H1 (cell line): ENCODE data around the gene INAFM2. TPM values are rescaled to one million over a fixed set of nuclear protein-coding genes. Genes with fewer than 3 reads are reported as not detected.

ENCODE experiments used
- CTCF ChIA-PET: fragments of 300-600 bp; sonication (Branson Sonifier 250); formaldehyde crosslinking; loops from one replicate; lab custom pipeline; 2021; ENCODE audit not compliant: partially characterized antibody; lab: Charles Lee
- POLR2A ChIA-PET: fragments of 300-600 bp; sonication (Branson Sonifier 250); formaldehyde crosslinking; loops from one replicate; lab custom pipeline; 2021; ENCODE audit warnings: inconsistent platforms; ENCODE audit not compliant: partially characterized antibody; lab: Charles Lee
- DNase-seq, 2 experiments: peaks; one replicate each; pipeline versions ENCODE4 v3.0.0 to v3.0.0-alpha.2; 2010 to 2022; ENCODE audit warnings: low spot score in 2 of 2, low read depth in 1 of 2, mixed read lengths in 1 of 2
- FAIRE-seq: peaks from 2 replicates; lab custom pipeline; 2011; peaks lifted over from hg19 to GRCh38; lab: Jason Lieb, UNC
- H2AFZ ChIP-seq: 2 replicates; pipeline ENCODE4 v1.8.1; 2012; ENCODE audit warnings: low read length, inconsistent platforms
- H2AK5ac ChIP-seq: 2 replicates; pipeline ENCODE4 v1.6.1; 2013; ENCODE audit warnings: low read depth, low read length
- H2BK120ac ChIP-seq: replicated peaks from 2 replicates; pipeline ENCODE3; 2013; ENCODE audit warnings: low read depth, low read length, inconsistent platforms
- H2BK12ac ChIP-seq: 2 replicates; pipeline ENCODE4 v1.6.1; 2013; ENCODE audit warnings: low read depth, low read length
- H2BK15ac ChIP-seq: 2 replicates; pipeline ENCODE4 v1.6.1; 2013; ENCODE audit warnings: low read length
- H2BK20ac ChIP-seq: 2 replicates; pipeline ENCODE4 v1.6.1; 2013; ENCODE audit warnings: low read length
- H2BK5ac ChIP-seq: 2 replicates; pipeline ENCODE4 v1.6.1; 2013; ENCODE audit warnings: low read depth, low read length
- H3K14ac ChIP-seq: 2 replicates; pipeline ENCODE4 v1.6.1; 2013; ENCODE audit warnings: inconsistent platforms; ENCODE audit not compliant: insufficient read length
- H3K18ac ChIP-seq: 2 replicates; pipeline ENCODE4 v1.6.1; 2013; ENCODE audit warnings: low read length; ENCODE audit errors: extremely low read depth
- H3K23ac ChIP-seq: 2 replicates; pipeline ENCODE4 v1.6.1; 2013; ENCODE audit warnings: inconsistent platforms; ENCODE audit not compliant: insufficient read length
- H3K23me2 ChIP-seq: 2 replicates; pipeline ENCODE4 v1.6.1; 2013; ENCODE audit warnings: low read depth, low read length
- H3K27ac ChIP-seq: 2 replicates; pipeline ENCODE4 v1.6.1; 2011; ENCODE audit warnings: low read depth, low read length, inconsistent platforms
- H3K27me3 ChIP-seq, 4 experiments: replicated peaks in 1 of 4; 1 replicate in 1 of 4; 2 replicates in 3 of 4; pipeline versions ENCODE4 v1.6.1 to v1.8.1; 2011 to 2013; ENCODE audit warnings: low read length in 3 of 4, mild to moderate bottlenecking in 3 of 4, inconsistent platforms in 2 of 4, mixed read lengths in 2 of 4, moderate library complexity in 1 of 4; ENCODE audit not compliant: control insufficient read depth in 3 of 4, insufficient read depth in 3 of 4; ENCODE audit errors: extremely low read depth in 1 of 4
- H3K36me3 ChIP-seq, 4 experiments: 2 replicates each; pipeline versions ENCODE4 v1.6.1 to v1.8.1; 2011 to 2013; ENCODE audit warnings: mild to moderate bottlenecking in 4 of 4, low read length in 3 of 4, moderate library complexity in 2 of 4, control low read depth in 1 of 4, inconsistent platforms in 1 of 4; ENCODE audit not compliant: insufficient read depth in 4 of 4, control insufficient read depth in 2 of 4
- H3K4ac ChIP-seq: replicated peaks from 2 replicates; pipeline ENCODE3; 2013; ENCODE audit warnings: low read length, low read depth, mixed read lengths, inconsistent platforms; ENCODE audit not compliant: insufficient read length
- H3K4me1 ChIP-seq, 4 experiments: replicated peaks in 1 of 4; 1 replicate in 1 of 4; 2 replicates in 3 of 4; pipeline versions ENCODE4 v1.6.1 to v1.8.1; 2011 to 2013; ENCODE audit warnings: low read length in 3 of 4, inconsistent platforms in 2 of 4, mixed read lengths in 1 of 4; ENCODE audit not compliant: insufficient read depth in 4 of 4, control insufficient read depth in 3 of 4
- H3K4me2 ChIP-seq, 2 experiments: 2 replicates each; pipeline versions ENCODE4 v1.6.1 to v1.8.1; 2011 to 2013; ENCODE audit warnings: low read depth in 2 of 2, low read length in 2 of 2, control low read depth in 1 of 2, inconsistent platforms in 1 of 2, mild to moderate bottlenecking in 1 of 2; ENCODE audit not compliant: insufficient read depth in 1 of 2
- H3K4me3 ChIP-seq, 4 experiments: fragments of 200-600, 300-600 bp in 1 of 4; sonication (generic), shearing (Covaris generic), sonication (Bioruptor Twin) in 1 of 4; 2 replicates each; pipeline versions ENCODE4 v1.5.1 to v1.8.1; 2011 to 2016; ENCODE audit warnings: low read length in 4 of 4, low read depth in 3 of 4, control low read depth in 2 of 4, inconsistent platforms in 2 of 4, mild to moderate bottlenecking in 2 of 4, mixed read lengths in 1 of 4, moderate library complexity in 1 of 4; ENCODE audit not compliant: insufficient read depth in 2 of 4; ENCODE audit errors: extremely low read depth in 1 of 4
- H3K56ac ChIP-seq: replicated peaks from 2 replicates; pipeline ENCODE3; 2013; ENCODE audit warnings: low read depth, mild to moderate bottlenecking, mixed read lengths, low read length, inconsistent platforms; ENCODE audit not compliant: insufficient read length
- H3K79me1 ChIP-seq: 2 replicates; pipeline ENCODE4 v1.6.1; 2013; ENCODE audit warnings: low read depth, low read length, control low read depth
- H3K79me2 ChIP-seq, 2 experiments: 2 replicates each; pipeline versions ENCODE4 v1.6.1 to v1.8.1; 2012 to 2013; ENCODE audit warnings: low read length in 2 of 2, mild to moderate bottlenecking in 2 of 2, inconsistent platforms in 1 of 2; ENCODE audit not compliant: insufficient read depth in 2 of 2, control insufficient read depth in 1 of 2
- H3K9ac ChIP-seq, 4 experiments: replicated peaks in 1 of 4; 1 replicate in 1 of 4; 2 replicates in 3 of 4; pipeline versions ENCODE4 v1.6.1 to v1.8.1; 2011 to 2013; ENCODE audit warnings: low read depth in 3 of 4, low read length in 3 of 4, control low read depth in 2 of 4, mild to moderate bottlenecking in 2 of 4, moderate library complexity in 2 of 4, inconsistent platforms in 1 of 4; ENCODE audit errors: extremely low read depth in 1 of 4
- H3K9me3 ChIP-seq, 2 experiments: 2 replicates each; pipeline versions ENCODE4 v1.6.1 to v1.8.1; 2012 to 2013; ENCODE audit warnings: mild to moderate bottlenecking in 2 of 2, moderate library complexity in 2 of 2, control low read depth in 1 of 2, inconsistent platforms in 1 of 2, low read depth in 1 of 2, low read length in 1 of 2, mixed read lengths in 1 of 2; ENCODE audit not compliant: insufficient read depth in 2 of 2
- H4K20me1 ChIP-seq, 2 experiments: replicated peaks in 1 of 2; 2 replicates each; pipeline versions ENCODE3 to v1.8.1; 2011 to 2013; ENCODE audit warnings: inconsistent platforms in 2 of 2, low read length in 2 of 2, mild to moderate bottlenecking in 1 of 2; ENCODE audit not compliant: insufficient read depth in 2 of 2, control insufficient read depth in 1 of 2
- H4K5ac ChIP-seq: 2 replicates; pipeline ENCODE4 v1.6.1; 2013; ENCODE audit warnings: low read length, low read depth, mixed read lengths, inconsistent platforms; ENCODE audit not compliant: insufficient read length
- H4K8ac ChIP-seq: 2 replicates; pipeline ENCODE4 v1.8.0; 2013; ENCODE audit warnings: mild to moderate bottlenecking, moderate library complexity, low read length, inconsistent platforms; ENCODE audit not compliant: insufficient read depth; ENCODE audit errors: extremely low read depth
- H4K91ac ChIP-seq: replicated peaks from 2 replicates; pipeline ENCODE3; 2013; ENCODE audit warnings: low read length, mixed read lengths, inconsistent platforms; ENCODE audit not compliant: insufficient read length
- CREB1 ChIP-seq: IDR thresholded peaks from 2 replicates; pipeline ENCODE4 v1.6.1; 2012; ENCODE audit warnings: inconsistent platforms
- EP300 ChIP-seq, 2 experiments: IDR thresholded peaks; 1 replicate in 1 of 2; 2 replicates in 1 of 2; pipeline ENCODE4 v1.6.1; 2011 to 2012; ENCODE audit warnings: low read depth in 2 of 2, low read length in 2 of 2, mild to moderate bottlenecking in 2 of 2, borderline replicate concordance in 1 of 2, inconsistent platforms in 1 of 2, moderate library complexity in 1 of 2
- JUN ChIP-seq: IDR thresholded peaks from 2 replicates; pipeline ENCODE4 v1.6.1; 2011; ENCODE audit warnings: low read depth, mild to moderate bottlenecking, improper control_type of control experiment, low read length
- KDM5A ChIP-seq: fragments of 200-600 bp; IDR thresholded peaks from 2 replicates; pipeline ENCODE4 v1.7.1; 2012; ENCODE audit warnings: mild to moderate bottlenecking, low read length, inconsistent platforms, mixed read lengths
- SAP30 ChIP-seq: fragments of 300-600 bp; sonication (generic); IDR thresholded peaks from 2 replicates; pipeline ENCODE4 v1.7.1; 2012; ENCODE audit warnings: low read length, moderate library complexity, mild to moderate bottlenecking, inconsistent platforms; ENCODE audit not compliant: insufficient read depth, insufficient replicate concordance
- SIX5 ChIP-seq: IDR thresholded peaks from 2 replicates; pipeline ENCODE4 v1.6.1; 2011; ENCODE audit warnings: mild to moderate bottlenecking, low read depth, low read length
- TAF7 ChIP-seq: optimal IDR thresholded peaks from 2 replicates; pipeline ENCODE3; 2011; ENCODE audit warnings: low read depth, mild to moderate bottlenecking, inconsistent platforms, low read length, moderate library complexity, borderline replicate concordance
- YY1 ChIP-seq: IDR thresholded peaks from 2 replicates; pipeline ENCODE4 v1.6.1; 2011; ENCODE audit warnings: low read depth, mild to moderate bottlenecking, low read length
- ZNF274 ChIP-seq: IDR thresholded peaks from 2 replicates; pipeline ENCODE4 v1.7.0; 2012; ENCODE audit warnings: low read length, borderline replicate concordance; ENCODE audit errors: extremely low read depth
- WGBS, 2 experiments: shearing (Covaris generic) in 1 of 2; methylation state at CpG; one replicate each; pipeline versions ENCODE4 v1.1.6 to v1.1.7; 2013 to 2015; ENCODE audit warnings: low lambda C conversion rate in 2 of 2, mixed read lengths in 2 of 2, inconsistent platforms in 1 of 2, low coverage in 1 of 2, missing lambda C conversion rate in 1 of 2; ENCODE audit not compliant: insufficient replicate concordance in 2 of 2, insufficient coverage in 1 of 2, insufficient read length in 1 of 2; ENCODE audit errors: extremely low coverage in 1 of 2, missing lambda C conversion rate in 1 of 2; 5-methylcytosine and 5-hydroxymethylcytosine counted together
- polyA plus RNA-seq, 7 experiments: library from polyadenylated mRNA; depleted of rRNA in 3 of 7; stranded (reverse) in 5 of 7; unstranded in 2 of 7; fragments of >200 nt in 5 of 7; fragments of 200-250 nt in 2 of 7; gene quantifications; 1 replicate in 5 of 7; 2 replicates in 1 of 7; 4 replicates in 1 of 7; pipeline versions ENCODE4 v1.2.1 to v1.2.3, GENCODE V29; 2011 to 2013; ENCODE audit warnings: missing spikeins in 2 of 7, mixed read lengths in 2 of 7
- total RNA-seq: library from RNA; stranded (reverse); fragmentation: NEBNext Ultra II Directional; extraction: Animal tissue kit (Norgen Biotek cat#: 25700); gene quantifications from 2 replicates; pipeline ENCODE4 v1.2.1, GENCODE V29; 2021
- TF ChIP-seq, protein P1 (sequence below): IDR thresholded peaks from 2 replicates; pipeline ENCODE4 v1.6.1; 2011; ENCODE audit warnings: low read length, improper control_type of control experiment

INAFM2 gene
- total and polyA plus RNA-seq, 2 of the 8 experiments (the other 6 are each of a cell fraction or from before 2014, with no cell fraction given) = 15.3 to 35.1 TPM

GRCh38 chr15:40313531-40314398 lies 9.7 kb upstream of the INAFM2 start:
- no peaks in the 10 kb centered on the region for H3K36me3 ChIP-seq
- 88% methylated on average over 10 of the region's 10 CpGs; no CpG with 5 or more reads in 1 of the 2 experiments for WGBS, 2 experiments
- H3K27me3 ChIP-seq = peaks cover 0 to 6% (median 0%) of the 10 kb centered on the region in 4 experiments; a peak in 3 of 7 replicates
- TF ChIP-seq TAF7 (no peak), EP300 (IDR thresholded peaks at IDR 0.05; ENCODE audit: borderline replicate concordance in 1 of 2, low read depth in 2 of 2, low read length in 2 of 2) (no peak), SAP30 (no peak), CREB1 (no peak), YY1 (no peak), JUN (no peak), KDM5A (no peak), SIX5 (no peak), ZNF274 (no peak)
- TF ChIP-seq, protein P1, sequence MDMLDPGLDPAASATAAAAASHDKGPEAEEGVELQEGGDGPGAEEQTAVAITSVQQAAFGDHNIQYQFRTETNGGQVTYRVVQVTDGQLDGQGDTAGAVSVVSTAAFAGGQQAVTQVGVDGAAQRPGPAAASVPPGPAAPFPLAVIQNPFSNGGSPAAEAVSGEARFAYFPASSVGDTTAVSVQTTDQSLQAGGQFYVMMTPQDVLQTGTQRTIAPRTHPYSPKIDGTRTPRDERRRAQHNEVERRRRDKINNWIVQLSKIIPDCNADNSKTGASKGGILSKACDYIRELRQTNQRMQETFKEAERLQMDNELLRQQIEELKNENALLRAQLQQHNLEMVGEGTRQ = no peak

More at GRCh38 chr15:40313531-40314398, 9.7 kb upstream of the INAFM2 start:
- Histone ChIP-seq H2BK120ac (no peak overlapping the region), H3K4me1 (peaks cover 0 to 9% (median 6%) of the 10 kb centered on the region in 4 experiments; a peak in 5 of 7 replicates), H3K18ac (no peak overlapping the region), H2AFZ (no peak overlapping the region), H4K8ac (no peak overlapping the region), H3K56ac (no peak overlapping the region), H4K91ac (no peak overlapping the region), H3K23ac (no peak overlapping the region), H3K4ac (no peak overlapping the region), H2BK15ac (no peak overlapping the region), H3K9ac (no peak overlapping the region), H2BK12ac (0 out of 2 replicates have a peak overlapping the region, but pooled peaks have one; percentile 4), H4K5ac (no peak overlapping the region), H3K27ac (no peak overlapping the region), H2AK5ac (no peak overlapping the region), H2BK5ac (0 out of 2 replicates have a peak overlapping the region, but pooled peaks have one; percentile 3), H3K4me3 (no peak overlapping the region), H4K20me1 (peaks cover 1 to 4% of the 10 kb centered on the region in 2 experiments), H3K14ac (no peak overlapping the region), H2BK20ac (no peak overlapping the region), H3K9me3 (no peaks in the 10 kb centered on the region), H3K4me2 (no peak overlapping the region), H3K79me2 (no peaks in the 10 kb centered on the region), H3K23me2 (no peaks in the 10 kb centered on the region; the same call in 1 of the 2 replicates), H3K79me1 (no peaks in the 10 kb centered on the region)
- no peak for DNase-seq
- ChIA-PET CTCF (interaction anchor here (0.7 to 23.9 kb wide), 13 partner anchors 4 to 268 kb away, joined by 3 to 584 read pairs (median 5); partner anchors contain the start of genes ANKRD63, CCDC9B, DISP2 and INAFM2), POLR2A (interaction anchor here (1.5 to 2.4 kb wide), 2 partner anchors 18 to 23 kb away, joined by 3 to 6 read pairs; no protein-coding TSS in a partner anchor)
- no peak for FAIRE-seq
